ENCODE results near the gene CELSR1. TPM values are rescaled to one million over a fixed set of nuclear protein-coding genes. Genes with fewer than 3 reads are reported as not detected.
A peak's percentile ranks its signal among the peaks of the same experiment; 100 is the strongest.

CELSR1 gene
- total RNA-seq, 1 experiment from 2014 or later = 37.6 TPM

DNA sequence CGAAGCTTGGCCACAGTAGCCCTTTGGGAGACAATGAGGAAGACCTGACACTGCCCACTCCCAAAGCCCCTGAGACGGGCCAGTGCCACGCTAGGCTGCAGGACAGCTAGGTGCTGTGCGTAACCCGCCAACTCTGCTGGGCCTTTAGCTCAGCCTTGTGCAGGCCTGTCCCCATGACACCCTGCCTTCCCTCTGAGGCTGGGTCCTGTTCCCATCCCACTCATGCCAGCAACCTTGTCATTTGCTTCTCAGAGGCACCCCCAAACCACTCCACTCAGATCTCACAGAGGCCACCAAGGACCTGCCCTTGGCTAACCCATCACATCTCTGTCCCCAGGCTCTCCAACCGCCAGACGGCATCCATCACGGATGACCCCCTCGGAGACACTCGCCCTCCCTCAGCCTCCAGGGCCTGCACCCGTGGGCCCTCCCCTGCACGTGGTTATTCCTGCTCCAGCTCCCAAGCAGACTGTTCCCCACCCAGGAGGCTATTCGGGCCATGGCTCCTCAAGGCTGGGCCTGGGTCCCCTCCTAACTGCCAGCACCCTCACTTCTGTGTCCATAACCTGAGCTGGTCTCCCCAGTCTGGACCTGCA is 11.1 kb downstream of the CELSR1 start:
- TF ChIP-seq, protein P1, sequence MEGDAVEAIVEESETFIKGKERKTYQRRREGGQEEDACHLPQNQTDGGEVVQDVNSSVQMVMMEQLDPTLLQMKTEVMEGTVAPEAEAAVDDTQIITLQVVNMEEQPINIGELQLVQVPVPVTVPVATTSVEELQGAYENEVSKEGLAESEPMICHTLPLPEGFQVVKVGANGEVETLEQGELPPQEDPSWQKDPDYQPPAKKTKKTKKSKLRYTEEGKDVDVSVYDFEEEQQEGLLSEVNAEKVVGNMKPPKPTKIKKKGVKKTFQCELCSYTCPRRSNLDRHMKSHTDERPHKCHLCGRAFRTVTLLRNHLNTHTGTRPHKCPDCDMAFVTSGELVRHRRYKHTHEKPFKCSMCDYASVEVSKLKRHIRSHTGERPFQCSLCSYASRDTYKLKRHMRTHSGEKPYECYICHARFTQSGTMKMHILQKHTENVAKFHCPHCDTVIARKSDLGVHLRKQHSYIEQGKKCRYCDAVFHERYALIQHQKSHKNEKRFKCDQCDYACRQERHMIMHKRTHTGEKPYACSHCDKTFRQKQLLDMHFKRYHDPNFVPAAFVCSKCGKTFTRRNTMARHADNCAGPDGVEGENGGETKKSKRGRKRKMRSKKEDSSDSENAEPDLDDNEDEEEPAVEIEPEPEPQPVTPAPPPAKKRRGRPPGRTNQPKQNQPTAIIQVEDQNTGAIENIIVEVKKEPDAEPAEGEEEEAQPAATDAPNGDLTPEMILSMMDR (conservative IDR thresholded peaks at IDR 0.05) = no peak
- TF ChIP-seq EZH2 (IDR thresholded peaks at IDR 0.05; ENCODE audit: low read depth) = no peak
- H3K9me3 ChIP-seq (ENCODE audit: insufficient read depth, low read depth) = no peaks in the 10 kb centered on the region
- peaks cover 64% of the 10 kb centered on the region for H3K79me2 ChIP-seq (ENCODE audit: low read depth)
- peak overlapping the region; percentile 51 for H3K4me2 ChIP-seq
- H3K36me3 ChIP-seq (ENCODE audit: low read depth) = no peaks in the 10 kb centered on the region
- no peak overlapping the region for H2AFZ ChIP-seq
- no peak for DNase-seq
- intact Hi-C loops (cut with micrococcal nuclease; ENCODE audit: unreplicated experiment) = no loop called here
- H3K27me3 ChIP-seq (ENCODE audit: insufficient read depth, low read depth) = no peaks in the 10 kb centered on the region
- no peaks in the 10 kb centered on the region for H4K20me1 ChIP-seq (ENCODE audit: insufficient read depth)
- peaks cover 29% of the 10 kb centered on the region for H3F3A ChIP-seq (ENCODE audit: insufficient read depth, low read depth)
- BruUV-seq (replicated peaks) = no TSS peak
- no peaks in the 10 kb centered on the region for H3K9me2 ChIP-seq (ENCODE audit: insufficient read depth)
- ChIA-PET POLR2A (ENCODE audit: unreplicated experiment) (no interaction called here), CTCF (no interaction called here)
- H3K4me1 ChIP-seq (replicated peaks; ENCODE audit: insufficient read depth) = peaks cover 40% of the 10 kb centered on the region
- H3K27ac ChIP-seq = peak overlapping the region; percentile 99
- H3K4me3 ChIP-seq = no peak overlapping the region

DNA sequence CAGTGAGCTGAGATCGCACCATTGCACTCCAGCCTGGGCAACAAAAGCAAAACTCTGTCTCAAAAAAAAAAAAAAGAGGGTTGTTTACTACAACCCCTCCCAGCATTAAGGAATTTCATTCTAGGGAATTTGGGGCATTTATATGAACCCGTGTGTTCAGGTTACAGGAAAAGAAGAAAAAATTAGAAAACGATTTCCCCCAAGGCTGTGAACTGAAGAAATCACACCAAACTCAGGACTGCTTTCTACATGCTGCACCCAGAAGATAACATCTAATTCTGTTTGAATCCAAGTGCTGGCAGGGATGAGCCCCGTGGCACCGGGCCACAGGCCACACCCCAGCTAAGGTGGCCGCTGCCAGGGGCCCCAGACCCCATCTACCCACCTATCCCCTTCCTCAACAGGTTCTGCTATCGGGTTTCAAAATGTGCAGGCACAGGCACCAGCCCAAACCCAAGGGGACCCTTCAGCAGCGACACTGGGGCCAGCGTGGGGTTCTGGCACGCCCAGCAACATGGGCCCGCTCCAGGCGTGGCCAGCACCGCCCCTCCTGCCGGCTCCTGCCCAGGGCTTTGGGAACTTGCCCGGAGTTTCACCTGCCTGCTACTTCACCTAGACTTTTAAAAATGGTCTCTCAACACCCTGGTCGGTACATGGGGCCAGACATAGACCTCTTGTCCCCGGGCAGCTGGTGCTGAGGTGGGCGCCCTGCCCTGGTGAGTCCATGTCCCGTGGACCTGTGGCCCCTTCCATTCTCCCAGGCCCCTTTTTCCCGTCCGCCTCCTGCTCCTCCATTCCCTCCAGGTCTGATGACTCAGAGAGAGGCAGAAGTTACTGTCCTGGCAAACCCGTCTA is 11.8 kb downstream of the CELSR1 start:
- Histone ChIP-seq H3K4me2 (peak overlapping the region; percentile 51), H3K27ac (peak overlapping the region; percentile 99)
- no TSS peak for BruUV-seq (replicated peaks)

DNA sequence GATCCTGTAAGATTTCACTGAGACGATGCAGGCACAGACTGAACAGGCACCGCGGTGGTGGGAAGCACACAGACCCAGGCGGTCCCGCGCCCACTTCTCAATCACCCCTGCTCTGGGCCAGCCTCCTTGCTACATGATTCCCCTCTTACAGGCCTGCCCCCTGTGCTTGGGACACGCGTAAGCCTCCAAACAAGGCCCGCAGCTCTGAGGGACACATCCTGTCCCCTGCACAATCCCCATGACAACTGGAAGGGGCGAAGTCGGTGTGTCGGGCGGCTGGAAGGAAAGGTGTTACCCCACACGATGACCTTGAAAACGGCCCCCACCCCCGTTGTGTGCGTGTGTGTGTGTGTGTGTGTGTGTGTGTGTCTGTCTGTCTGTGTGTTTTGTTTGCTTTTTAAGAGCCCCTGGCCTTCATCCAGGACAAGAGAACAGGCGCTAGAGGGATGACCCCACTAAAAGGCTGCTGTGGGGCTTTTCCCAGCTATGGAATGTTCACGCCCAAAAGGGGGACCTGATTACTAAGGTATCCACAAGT is 13.1 kb downstream of the CELSR1 start:
- Histone ChIP-seq H4K20me1 (ENCODE audit: insufficient read depth) (no peaks in the 10 kb centered on the region), H3K36me3 (ENCODE audit: low read depth) (no peaks in the 10 kb centered on the region), H3K9me3 (ENCODE audit: insufficient read depth, low read depth) (no peaks in the 10 kb centered on the region), H3K4me2 (no peak overlapping the region), H3K79me2 (ENCODE audit: low read depth) (peaks cover 47% of the 10 kb centered on the region), H3F3A (ENCODE audit: insufficient read depth, low read depth) (peaks cover 22% of the 10 kb centered on the region), H3K4me1 (replicated peaks; ENCODE audit: insufficient read depth) (peaks cover 38% of the 10 kb centered on the region), H3K27me3 (ENCODE audit: insufficient read depth, low read depth) (no peaks in the 10 kb centered on the region), H2AFZ (no peak overlapping the region), H3K9me2 (ENCODE audit: insufficient read depth) (no peaks in the 10 kb centered on the region), H3K27ac (no peak overlapping the region; the same call in 1 of the 2 replicates), H3K4me3 (no peak overlapping the region)
- no peak for TF ChIP-seq EZH2 (IDR thresholded peaks at IDR 0.05; ENCODE audit: low read depth)
- TF ChIP-seq, protein P1 (conservative IDR thresholded peaks at IDR 0.05) = no peak
- CTCF ChIA-PET = no interaction called here
- DNase-seq = no peak
- intact Hi-C loops (cut with micrococcal nuclease; ENCODE audit: unreplicated experiment) = no loop called here
- BruUV-seq (replicated peaks) = no TSS peak
- POLR2A ChIA-PET (ENCODE audit: unreplicated experiment) = no interaction called here

More for the DNA sequence above, 11.8 kb downstream of the CELSR1 start:
- Histone ChIP-seq H3F3A (ENCODE audit: insufficient read depth, low read depth) (peaks cover 29% of the 10 kb centered on the region), H3K4me3 (peak overlapping the region; percentile 10; the same call in 1 of the 2 replicates), H3K36me3 (ENCODE audit: low read depth) (no peaks in the 10 kb centered on the region), H3K79me2 (ENCODE audit: low read depth) (peaks cover 58% of the 10 kb centered on the region), H3K9me2 (ENCODE audit: insufficient read depth) (no peaks in the 10 kb centered on the region), H3K9me3 (ENCODE audit: insufficient read depth, low read depth) (no peaks in the 10 kb centered on the region), H2AFZ (no peak overlapping the region), H4K20me1 (ENCODE audit: insufficient read depth) (no peaks in the 10 kb centered on the region), H3K27me3 (ENCODE audit: insufficient read depth, low read depth) (no peaks in the 10 kb centered on the region), H3K4me1 (replicated peaks; ENCODE audit: insufficient read depth) (peaks cover 40% of the 10 kb centered on the region)
- DNase-seq = peak; percentile 65 to 76
- no peak for TF ChIP-seq EZH2 (IDR thresholded peaks at IDR 0.05; ENCODE audit: low read depth)
- ChIA-PET CTCF (no interaction called here), POLR2A (ENCODE audit: unreplicated experiment) (no interaction called here)
- intact Hi-C loops (cut with micrococcal nuclease; ENCODE audit: unreplicated experiment) = loop anchor here (1.0 kb wide), 1 partner anchor 11 kb away; no protein-coding TSS in a partner anchor
